ENCODE data around the gene PHKB. TPM values are rescaled to one million over a fixed set of nuclear protein-coding genes. Genes with fewer than 3 reads are reported as not detected.

PHKB gene
- total RNA-seq, 2 donors from 2014 or later, result 75.7 to 93.8 TPM

DNA sequence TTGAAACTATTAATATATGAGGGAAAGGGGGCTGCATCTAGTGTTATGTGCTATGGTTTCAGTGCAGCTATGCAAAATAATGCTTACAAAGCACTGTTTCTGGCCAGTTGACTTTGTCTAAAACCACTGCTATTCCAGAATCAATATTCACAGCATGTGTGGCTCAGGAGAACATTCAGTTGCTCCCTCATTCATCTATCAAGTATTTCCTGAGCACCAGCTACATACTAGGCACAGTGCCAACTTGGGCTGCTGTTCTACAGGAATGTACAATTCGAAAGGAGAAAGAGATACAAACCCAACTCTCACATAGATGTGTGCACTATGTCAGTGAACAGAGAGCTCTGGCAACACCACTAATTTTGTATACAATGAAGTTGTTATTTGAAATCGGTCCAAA, 183.0 kb downstream of the PHKB start:
- DNase-seq (ENCODE audit: low spot score), result no peak
- TF ChIP-seq, protein P1, sequence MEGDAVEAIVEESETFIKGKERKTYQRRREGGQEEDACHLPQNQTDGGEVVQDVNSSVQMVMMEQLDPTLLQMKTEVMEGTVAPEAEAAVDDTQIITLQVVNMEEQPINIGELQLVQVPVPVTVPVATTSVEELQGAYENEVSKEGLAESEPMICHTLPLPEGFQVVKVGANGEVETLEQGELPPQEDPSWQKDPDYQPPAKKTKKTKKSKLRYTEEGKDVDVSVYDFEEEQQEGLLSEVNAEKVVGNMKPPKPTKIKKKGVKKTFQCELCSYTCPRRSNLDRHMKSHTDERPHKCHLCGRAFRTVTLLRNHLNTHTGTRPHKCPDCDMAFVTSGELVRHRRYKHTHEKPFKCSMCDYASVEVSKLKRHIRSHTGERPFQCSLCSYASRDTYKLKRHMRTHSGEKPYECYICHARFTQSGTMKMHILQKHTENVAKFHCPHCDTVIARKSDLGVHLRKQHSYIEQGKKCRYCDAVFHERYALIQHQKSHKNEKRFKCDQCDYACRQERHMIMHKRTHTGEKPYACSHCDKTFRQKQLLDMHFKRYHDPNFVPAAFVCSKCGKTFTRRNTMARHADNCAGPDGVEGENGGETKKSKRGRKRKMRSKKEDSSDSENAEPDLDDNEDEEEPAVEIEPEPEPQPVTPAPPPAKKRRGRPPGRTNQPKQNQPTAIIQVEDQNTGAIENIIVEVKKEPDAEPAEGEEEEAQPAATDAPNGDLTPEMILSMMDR (IDR thresholded peaks at IDR 0.05), result no peak
- no peak for ATAC-seq (ENCODE audit: insufficient number of reproducible peaks, low FRiP score, low read depth)
- Histone ChIP-seq H3K9me3 (no peaks in the 10 kb centered on the region), H3K36me3 (no peaks in the 10 kb centered on the region), H3K4me1 (ENCODE audit: control insufficient read depth in 1 of 2, low read depth in 2 of 2) (peaks cover 17 to 20% of the 10 kb centered on the region in 2 donors), H3K4me3 (peak overlapping the region; percentile 3), H3K27ac (no peak overlapping the region), H3K27me3 (replicated peaks; ENCODE audit: insufficient read depth) (no peaks in the 10 kb centered on the region)

DNA sequence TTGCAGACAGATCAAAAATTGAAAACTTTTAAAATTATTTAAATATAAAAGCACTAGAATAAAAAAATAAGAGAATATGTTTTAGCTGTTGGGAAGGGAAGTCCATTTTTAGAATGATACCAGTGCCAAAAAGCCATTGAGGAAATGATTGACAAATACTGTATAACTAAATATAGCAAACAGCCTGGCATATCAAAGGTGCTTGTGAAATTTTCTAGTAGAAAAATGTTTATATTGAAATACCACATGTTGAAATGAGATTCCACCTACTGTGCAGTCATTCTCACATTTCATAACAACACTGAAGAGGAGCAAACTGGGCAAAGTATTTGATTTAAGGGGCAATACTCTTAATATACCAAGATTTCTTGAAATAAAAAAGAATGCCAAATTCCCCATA, 183.5 kb downstream of the PHKB start:
- H3K36me3 ChIP-seq, result no peaks in the 10 kb centered on the region
- H3K9me3 ChIP-seq, result no peaks in the 10 kb centered on the region
- no peak overlapping the region for H3K4me3 ChIP-seq
- ATAC-seq (ENCODE audit: insufficient number of reproducible peaks, low FRiP score, low read depth), result no peak
- DNase-seq (ENCODE audit: low spot score), result no peak
- H3K4me1 ChIP-seq (ENCODE audit: control insufficient read depth in 1 of 2, low read depth in 2 of 2), result peaks cover 17 to 20% of the 10 kb centered on the region in 2 donors
- TF ChIP-seq, protein P1 (IDR thresholded peaks at IDR 0.05), result no peak
- no peak overlapping the region for H3K27ac ChIP-seq
- H3K27me3 ChIP-seq (replicated peaks; ENCODE audit: insufficient read depth), result no peaks in the 10 kb centered on the region

DNA sequence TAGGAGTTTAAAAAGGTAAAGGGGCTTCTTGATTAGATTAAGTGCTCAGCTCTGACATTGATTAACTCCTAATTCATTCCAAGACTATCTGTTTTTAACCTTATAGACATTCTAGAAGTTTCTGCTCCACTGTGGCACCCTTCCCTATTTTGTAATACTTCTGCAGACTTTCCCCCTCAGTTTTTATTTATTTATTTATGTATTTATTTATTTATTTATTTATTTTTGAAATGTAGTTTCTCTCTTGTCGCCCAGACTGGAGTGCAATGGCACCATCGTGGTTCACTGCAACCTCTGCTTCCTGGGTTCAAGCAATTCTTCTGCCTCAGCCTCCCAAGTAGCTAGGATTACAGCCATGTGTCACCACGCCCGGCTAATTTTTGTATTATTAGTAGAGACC, 185.8 kb downstream of the PHKB start:
- no peak overlapping the region for H3K4me3 ChIP-seq
- H3K27me3 ChIP-seq (replicated peaks; ENCODE audit: insufficient read depth), result no peaks in the 10 kb centered on the region
- TF ChIP-seq, protein P1 (IDR thresholded peaks at IDR 0.05), result no peak
- no peak overlapping the region for H3K27ac ChIP-seq
- ATAC-seq (ENCODE audit: insufficient number of reproducible peaks, low FRiP score, low read depth), result no peak
- DNase-seq (ENCODE audit: low spot score), result no peak
- no peaks in the 10 kb centered on the region for H3K36me3 ChIP-seq
- H3K9me3 ChIP-seq, result no peaks in the 10 kb centered on the region
- H3K4me1 ChIP-seq (ENCODE audit: control insufficient read depth in 1 of 2, low read depth in 2 of 2), result peaks cover 17 to 20% of the 10 kb centered on the region in 2 donors

DNA sequence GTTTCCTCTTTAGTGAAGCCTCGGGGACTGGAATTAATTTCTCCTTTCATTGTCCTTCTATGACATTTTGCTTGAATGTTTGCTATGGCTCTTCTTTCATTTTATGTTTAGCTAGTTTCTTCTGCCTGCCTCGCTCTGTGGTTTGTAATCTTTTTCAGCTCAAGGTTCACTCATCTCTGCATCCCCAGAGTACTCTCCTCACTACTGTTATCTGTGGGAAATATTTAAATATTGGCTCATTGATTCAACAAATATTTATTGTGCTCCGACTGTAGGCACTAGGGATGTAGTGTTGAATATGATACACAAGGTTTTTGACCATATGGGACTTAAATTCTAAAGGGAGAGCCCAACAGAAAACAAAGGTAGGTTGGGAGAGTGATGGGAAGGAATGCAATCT, 195.9 kb downstream of the PHKB start:
- no peaks in the 10 kb centered on the region for H3K9me3 ChIP-seq
- peaks cover 8% of the 10 kb centered on the region for H3K36me3 ChIP-seq
- no peak overlapping the region for H3K27ac ChIP-seq
- TF ChIP-seq, protein P1 (IDR thresholded peaks at IDR 0.05), result no peak
- DNase-seq (ENCODE audit: low spot score), result no peak
- no peak overlapping the region for H3K4me3 ChIP-seq
- no peaks in the 10 kb centered on the region for H3K27me3 ChIP-seq (replicated peaks; ENCODE audit: insufficient read depth)
- no peaks in the 10 kb centered on the region for H3K4me1 ChIP-seq (ENCODE audit: control insufficient read depth in 1 of 2, low read depth in 2 of 2)
- ATAC-seq (ENCODE audit: insufficient number of reproducible peaks, low FRiP score, low read depth), result no peak

DNA sequence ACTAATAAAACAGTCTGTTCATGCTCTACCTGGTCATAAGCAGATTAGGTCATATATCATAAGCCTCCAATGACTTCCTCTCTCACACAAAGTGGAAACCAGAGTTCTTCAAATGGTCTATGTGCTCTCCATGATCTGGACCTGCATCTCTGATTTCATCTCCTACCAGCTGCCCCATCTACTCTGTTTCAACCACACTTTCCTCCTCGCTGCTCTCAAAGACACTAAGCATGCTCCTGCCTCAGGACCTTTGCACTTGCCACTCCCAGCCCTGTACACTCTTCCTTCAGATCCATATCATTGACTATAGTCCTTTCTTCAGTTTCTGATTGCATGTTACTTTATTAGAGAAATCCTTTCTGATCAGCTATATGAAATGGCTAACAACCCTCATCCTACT, 196.8 kb downstream of the PHKB start:
- H3K9me3 ChIP-seq, result no peaks in the 10 kb centered on the region
- no peak for DNase-seq (ENCODE audit: low spot score)
- no peaks in the 10 kb centered on the region for H3K27me3 ChIP-seq (replicated peaks; ENCODE audit: insufficient read depth)
- H3K36me3 ChIP-seq, result peaks cover 8% of the 10 kb centered on the region
- ATAC-seq (ENCODE audit: insufficient number of reproducible peaks, low FRiP score, low read depth), result no peak
- H3K27ac ChIP-seq, result no peak overlapping the region
- H3K4me1 ChIP-seq (ENCODE audit: control insufficient read depth in 1 of 2, low read depth in 2 of 2), result no peaks in the 10 kb centered on the region
- no peak overlapping the region for H3K4me3 ChIP-seq
- TF ChIP-seq, protein P1 (IDR thresholded peaks at IDR 0.05), result no peak
